ENCODE measurements around the gene PARL.

Gene PARL

GRCh38 chr3:183818706-183819624 lies 65.7 kb downstream of the PARL start:
- no peak for DNase-seq (ENCODE audit: low spot score)
- TF ChIP-seq CTCF (IDR thresholded peaks at IDR 0.05; ENCODE audit: extremely low read depth, missing control alignments), result no peak

- TF ChIP-seq CTCF (IDR thresholded peaks at IDR 0.05; ENCODE audit: extremely low read depth, missing control alignments), result no peak
Observed at GRCh38 chr3:183818041-183818620, 66.5 kb downstream of the PARL start.

GRCh38 chr3:183817639-183818038 lies 67.0 kb downstream of the PARL start:
- no peak for DNase-seq (ENCODE audit: low spot score)
- no peak for TF ChIP-seq CTCF (IDR thresholded peaks at IDR 0.05; ENCODE audit: extremely low read depth, missing control alignments)

More at GRCh38 chr3:183818041-183818620, 66.5 kb downstream of the PARL start:
- DNase-seq (ENCODE audit: low spot score), result no peak

- DNase-seq (ENCODE audit: low spot score), result no peak
- no peak for TF ChIP-seq CTCF (IDR thresholded peaks at IDR 0.05; ENCODE audit: extremely low read depth, missing control alignments)
Observed at GRCh38 chr3:183816681-183817510, 67.8 kb downstream of the PARL start.

GRCh38 chr3:183815951-183816475 lies 68.7 kb downstream of the PARL start:
- TF ChIP-seq CTCF (IDR thresholded peaks at IDR 0.05; ENCODE audit: extremely low read depth, missing control alignments), result no peak
- no peak for DNase-seq (ENCODE audit: low spot score)

GRCh38 chr3:183815563-183815940 lies 69.1 kb downstream of the PARL start:
- TF ChIP-seq CTCF (IDR thresholded peaks at IDR 0.05; ENCODE audit: extremely low read depth, missing control alignments), result no peak
- peak; percentile 36 for DNase-seq (ENCODE audit: low spot score)

All from GM20000 (cell line).